GM23338 (cell line): ENCODE data around the gene LLGL1. TPM values are rescaled to one million over a fixed set of nuclear protein-coding genes. Genes with fewer than 3 reads are reported as not detected.

ENCODE experiments used
- ATAC-seq: fragments of 200-7000 bp; cut with Tn5 transposase; 3 replicates; pipeline ENCODE4 v1.9.1; 2020
- DNase-seq: peaks from one replicate; pipeline ENCODE4 v3.0.0-alpha.2; 2015; ENCODE audit warnings: low spot score
- H2AFZ ChIP-seq: fragments of 200-600 bp; sonication (generic); 2 replicates; pipeline ENCODE4 v1.8.0; 2016; ENCODE audit warnings: antibody characterized with exemption, mild to moderate bottlenecking, moderate library complexity
- H3F3A ChIP-seq: fragments of 200-600 bp; sonication (generic); replicated peaks from 2 replicates; pipeline ENCODE4 v1.8.0; 2017; ENCODE audit warnings: antibody characterized with exemption, mixed run types, low read depth
- H3K27ac ChIP-seq: fragments of 200-600 bp; sonication (generic); 2 replicates; pipeline ENCODE4 v1.6.1; 2016; ENCODE audit warnings: low read depth
- H3K27me3 ChIP-seq: fragments of 200-600 bp; sonication (generic); 2 replicates; pipeline ENCODE4 v1.8.0; 2016; ENCODE audit warnings: mild to moderate bottlenecking, mixed run types, moderate library complexity; ENCODE audit not compliant: insufficient read depth
- H3K36me3 ChIP-seq: fragments of 200-600 bp; sonication (generic); 2 replicates; pipeline ENCODE4 v1.8.0; 2016; ENCODE audit warnings: mild to moderate bottlenecking; ENCODE audit not compliant: insufficient read depth
- H3K4me1 ChIP-seq: fragments of 200-600 bp; sonication (generic); 2 replicates; pipeline ENCODE4 v1.8.0; 2016; ENCODE audit warnings: mild to moderate bottlenecking, moderate library complexity; ENCODE audit not compliant: insufficient read depth
- H3K4me2 ChIP-seq: fragments of 200-600 bp; sonication (generic); 2 replicates; pipeline ENCODE4 v1.7.1; 2017; ENCODE audit warnings: mixed run types
- H3K4me3 ChIP-seq: fragments of 200-600 bp; sonication (generic); 2 replicates; pipeline ENCODE4 v1.6.1; 2016; ENCODE audit warnings: mixed run types
- H3K79me2 ChIP-seq: fragments of 200-600 bp; sonication (generic); replicated peaks from 2 replicates; pipeline ENCODE4 v1.8.0; 2017; ENCODE audit warnings: mild to moderate bottlenecking; ENCODE audit not compliant: insufficient read depth
- H3K9me2 ChIP-seq: fragments of 200-600 bp; sonication (generic); 2 replicates; pipeline ENCODE4 v1.8.0; 2017; ENCODE audit not compliant: insufficient read depth
- H4K20me1 ChIP-seq: fragments of 200-600 bp; sonication (generic); replicated peaks from 2 replicates; pipeline ENCODE4 v1.8.0; 2017; ENCODE audit warnings: mild to moderate bottlenecking; ENCODE audit not compliant: insufficient read depth
- H3K27ac Mint-ChIP-seq: 2 replicates; pipeline ENCODE4 v1.8.0; 2020; ENCODE audit warnings: inconsistent platforms, mild to moderate bottlenecking, moderate library complexity, mixed read lengths
- H3K27me3 Mint-ChIP-seq: 3 replicates; pipeline ENCODE4 v1.8.0; 2022; ENCODE audit warnings: low read depth, mild to moderate bottlenecking, moderate library complexity, mixed read lengths, inconsistent platforms; ENCODE audit not compliant: insufficient read depth, poor library complexity
- H3K36me3 Mint-ChIP-seq: 3 replicates; pipeline ENCODE4 v1.8.0; 2021; ENCODE audit warnings: low read depth, mild to moderate bottlenecking, inconsistent platforms, moderate library complexity, mixed read lengths
- H3K4me1 Mint-ChIP-seq: 3 replicates; pipeline ENCODE4 v1.8.0; 2020; ENCODE audit warnings: mild to moderate bottlenecking, inconsistent platforms, mixed read lengths
- H3K4me3 Mint-ChIP-seq: 3 replicates; pipeline ENCODE4 v1.8.0; 2021; ENCODE audit warnings: moderate library complexity, mild to moderate bottlenecking, inconsistent platforms, mixed read lengths
- H3K9me3 Mint-ChIP-seq: 3 replicates; pipeline ENCODE4 v1.8.0; 2020; ENCODE audit warnings: moderate library complexity, mild to moderate bottlenecking, inconsistent platforms, mixed read lengths
- CREB1 ChIP-seq: fragments of 250-450 bp; sonication (Bioruptor Pico); IDR thresholded peaks from 2 replicates; pipeline ENCODE4 v1.5.0; 2020; ENCODE audit warnings: low read depth, mild to moderate bottlenecking, moderate library complexity
- EZH2 ChIP-seq: fragments of 200-600 bp; sonication (generic); IDR thresholded peaks from one replicate; pipeline ENCODE4 v1.8.0; 2017; ENCODE audit warnings: antibody characterized with exemption, mild to moderate bottlenecking, low read depth; ENCODE audit not compliant: unreplicated experiment
- EZH2phosphoT487 ChIP-seq: fragments of 200-600 bp; sonication (generic); IDR thresholded peaks from one replicate; pipeline ENCODE4 v1.8.1; 2018; ENCODE audit warnings: antibody characterized with exemption; ENCODE audit not compliant: unreplicated experiment
- JUNB ChIP-seq: IDR thresholded peaks from one replicate; pipeline ENCODE4 v1.6.1; 2016; ENCODE audit warnings: antibody characterized with exemption; ENCODE audit not compliant: unreplicated experiment
- NANOG ChIP-seq: IDR thresholded peaks from 2 replicates; pipeline ENCODE4 v1.6.1; 2016; ENCODE audit warnings: antibody characterized with exemption, borderline replicate concordance
- POLR2AphosphoS5 ChIP-seq: IDR thresholded peaks from 2 replicates; pipeline ENCODE4 v1.6.1; 2016; ENCODE audit warnings: antibody characterized with exemption, low read depth
- STAT1 ChIP-seq: IDR thresholded peaks from one replicate; pipeline ENCODE4 v1.6.1; 2016; ENCODE audit warnings: antibody characterized with exemption; ENCODE audit not compliant: unreplicated experiment
- ZNF331 ChIP-seq: fragments of 250-450 bp; sonication (Bioruptor Pico); IDR thresholded peaks from 2 replicates; pipeline ENCODE4 v1.5.0; 2020; ENCODE audit warnings: low read depth, mild to moderate bottlenecking, moderate library complexity
- polyA plus RNA-seq: library from polyadenylated mRNA; unstranded; fragments of >200 nt; fragmentation: Nextera tagmentation; extraction: Ambion mirVana; gene quantifications from 2 replicates; pipeline ENCODE4 v1.2.1, GENCODE V29; 2016
- total RNA-seq: library from RNA; depleted of rRNA; stranded (reverse); fragments of >200 nt; shearing (Covaris generic); gene quantifications from 2 replicates; pipeline ENCODE4 v1.2.3, GENCODE V29; 2014
- TF ChIP-seq, protein P1 (sequence below), 2 experiments: fragments of 200-600 bp in 1 of 2; sonication (generic) in 1 of 2; conservative IDR thresholded peaks; 2 replicates each; pipeline versions ENCODE4 v1.5.1 to v1.6.1; 2016 to 2017; ENCODE audit warnings: antibody characterized with exemption in 2 of 2, low read depth in 2 of 2, mild to moderate bottlenecking in 2 of 2, moderate library complexity in 1 of 2
- TF ChIP-seq, protein P2 (sequence below): IDR thresholded peaks from 2 replicates; pipeline ENCODE4 v1.6.1; 2016; ENCODE audit warnings: antibody characterized with exemption

The LLGL1 gene
- total and polyA plus RNA-seq, 2 experiments from 2014 or later: 5.9 to 129 TPM

DNA sequence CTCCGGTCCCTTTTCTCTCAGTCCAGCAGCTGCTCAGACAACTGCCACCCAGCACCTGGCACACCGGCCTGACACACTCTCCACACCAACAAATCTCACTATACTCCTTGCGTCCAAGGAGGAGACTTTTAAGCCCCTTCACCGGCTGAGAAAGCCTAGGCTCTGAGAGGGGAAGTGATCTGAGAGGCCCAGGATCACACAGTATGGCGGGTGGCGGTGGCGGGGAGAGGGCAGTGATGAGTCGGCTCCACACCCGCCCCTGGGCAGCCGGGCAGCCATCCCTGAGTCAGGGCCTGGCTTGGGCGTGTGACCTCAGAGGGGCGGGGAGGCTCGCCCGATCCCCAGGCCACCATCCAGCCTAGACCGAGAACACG, 32.5 kb downstream of the LLGL1 start:
- Histone ChIP-seq H3K36me3 (peaks cover 9% of the 10 kb centered on the region; the same call in 1 of the 2 replicates), H3K4me3 (peak overlapping the region; percentile 88), H3K9me2 (no peaks in the 10 kb centered on the region), H4K20me1 (peaks cover 2% of the 10 kb centered on the region), H2AFZ (no peak overlapping the region), H3K4me2 (peak overlapping the region; percentile 99), H3K4me1 (peaks cover 20% of the 10 kb centered on the region), H3K79me2 (peaks cover 34% of the 10 kb centered on the region), H3F3A (peaks cover 18% of the 10 kb centered on the region), H3K27ac (peak overlapping the region; percentile 94), H3K27me3 (no peaks in the 10 kb centered on the region)
- ATAC-seq: peak; percentile 50
- H3K4me3 Mint-ChIP-seq: peak overlapping the region; percentile 95
- peak overlapping the region; percentile 98 for H3K27ac Mint-ChIP-seq
- TF ChIP-seq JUNB (no peak), POLR2AphosphoS5 (peak; percentile 54)
- H3K9me3 Mint-ChIP-seq: no peaks in the 10 kb centered on the region
- peaks cover 29% of the 10 kb centered on the region for H3K4me1 Mint-ChIP-seq
- H3K27me3 Mint-ChIP-seq: peaks cover 4% of the 10 kb centered on the region
- DNase-seq: peak; percentile 75
- peaks cover 31% of the 10 kb centered on the region for H3K36me3 Mint-ChIP-seq

DNA sequence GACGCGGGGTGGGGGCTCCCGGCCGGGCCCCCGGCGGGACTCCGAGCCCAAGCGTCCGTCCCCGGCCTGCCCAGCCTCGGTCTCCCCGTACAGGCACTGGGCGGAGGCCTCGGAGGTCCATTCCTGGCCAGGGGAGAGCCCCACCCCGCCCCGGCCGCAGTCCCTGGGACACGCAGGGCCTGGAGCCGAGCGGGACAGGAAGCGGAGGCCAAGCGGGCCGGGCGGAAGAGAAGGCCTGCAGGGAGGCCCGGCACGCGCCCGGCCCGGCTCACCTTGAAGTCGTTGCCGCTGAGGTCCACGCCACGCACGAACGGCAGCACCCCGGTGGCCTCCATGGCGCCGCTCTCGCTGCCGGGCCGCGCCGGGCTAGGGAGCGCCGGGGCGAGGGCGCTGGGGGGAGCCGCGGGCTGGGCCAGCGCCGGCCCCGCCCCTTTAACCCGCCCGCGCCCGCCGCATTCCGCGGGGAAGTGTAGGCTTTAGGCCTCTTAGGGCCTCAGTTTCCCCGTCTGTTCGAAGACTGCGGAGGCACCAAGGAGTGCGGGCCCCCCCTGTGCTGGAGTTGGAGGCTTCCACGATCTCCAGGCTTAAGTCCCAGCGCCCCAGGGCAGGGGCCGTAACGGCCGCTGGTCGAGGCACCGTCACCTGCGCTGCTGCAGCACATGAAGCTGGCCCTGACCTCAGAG, 33.1 kb downstream of the LLGL1 start, which contains the start of gene FLII:
FLII (minus strand) TSS at position 383 of the 683 bp plus-strand sequence; CDS start at position 335, 48 bp downstream.
- H3K79me2 ChIP-seq: peaks cover 34% of the 10 kb centered on the region
- TF ChIP-seq CREB1 (CRISPR knock-in tag) (no peak), NANOG (no peak), STAT1 (no peak), EZH2 (no peak), ZNF331 (CRISPR knock-in tag) (no peak), POLR2AphosphoS5 (peak; percentile 46), EZH2phosphoT487 (no peak)
- TF ChIP-seq, protein P1, sequence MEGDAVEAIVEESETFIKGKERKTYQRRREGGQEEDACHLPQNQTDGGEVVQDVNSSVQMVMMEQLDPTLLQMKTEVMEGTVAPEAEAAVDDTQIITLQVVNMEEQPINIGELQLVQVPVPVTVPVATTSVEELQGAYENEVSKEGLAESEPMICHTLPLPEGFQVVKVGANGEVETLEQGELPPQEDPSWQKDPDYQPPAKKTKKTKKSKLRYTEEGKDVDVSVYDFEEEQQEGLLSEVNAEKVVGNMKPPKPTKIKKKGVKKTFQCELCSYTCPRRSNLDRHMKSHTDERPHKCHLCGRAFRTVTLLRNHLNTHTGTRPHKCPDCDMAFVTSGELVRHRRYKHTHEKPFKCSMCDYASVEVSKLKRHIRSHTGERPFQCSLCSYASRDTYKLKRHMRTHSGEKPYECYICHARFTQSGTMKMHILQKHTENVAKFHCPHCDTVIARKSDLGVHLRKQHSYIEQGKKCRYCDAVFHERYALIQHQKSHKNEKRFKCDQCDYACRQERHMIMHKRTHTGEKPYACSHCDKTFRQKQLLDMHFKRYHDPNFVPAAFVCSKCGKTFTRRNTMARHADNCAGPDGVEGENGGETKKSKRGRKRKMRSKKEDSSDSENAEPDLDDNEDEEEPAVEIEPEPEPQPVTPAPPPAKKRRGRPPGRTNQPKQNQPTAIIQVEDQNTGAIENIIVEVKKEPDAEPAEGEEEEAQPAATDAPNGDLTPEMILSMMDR (conservative IDR thresholded peaks at IDR 0.05; ENCODE audit: low read depth in 2 of 2): no peak
- TF ChIP-seq, protein P2, sequence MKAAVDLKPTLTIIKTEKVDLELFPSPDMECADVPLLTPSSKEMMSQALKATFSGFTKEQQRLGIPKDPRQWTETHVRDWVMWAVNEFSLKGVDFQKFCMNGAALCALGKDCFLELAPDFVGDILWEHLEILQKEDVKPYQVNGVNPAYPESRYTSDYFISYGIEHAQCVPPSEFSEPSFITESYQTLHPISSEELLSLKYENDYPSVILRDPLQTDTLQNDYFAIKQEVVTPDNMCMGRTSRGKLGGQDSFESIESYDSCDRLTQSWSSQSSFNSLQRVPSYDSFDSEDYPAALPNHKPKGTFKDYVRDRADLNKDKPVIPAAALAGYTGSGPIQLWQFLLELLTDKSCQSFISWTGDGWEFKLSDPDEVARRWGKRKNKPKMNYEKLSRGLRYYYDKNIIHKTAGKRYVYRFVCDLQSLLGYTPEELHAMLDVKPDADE: no peak
- H3K4me1 ChIP-seq: peaks cover 20% of the 10 kb centered on the region
- Mint-ChIP-seq H3K27ac (peak within 1 kb of the TSS; percentile 98), H3K36me3 (peaks cover 30% of the 10 kb centered on the region), H3K27me3 (peaks cover 4% of the 10 kb centered on the region), H3K4me1 (peaks cover 29% of the 10 kb centered on the region), H3K9me3 (no peaks in the 10 kb centered on the region), H3K4me3 (peak within 1 kb of the TSS; percentile 95)
- H3F3A ChIP-seq: peaks cover 18% of the 10 kb centered on the region
- peak; percentile 73 for DNase-seq
- peak within 1 kb of the TSS; percentile 99 for H3K4me2 ChIP-seq
- peak; percentile 23 for ATAC-seq
- peak within 1 kb of the TSS; percentile 92 for H2AFZ ChIP-seq
- H3K27ac ChIP-seq: peak within 1 kb of the TSS; percentile 94
- peak within 1 kb of the TSS; percentile 88 for H3K4me3 ChIP-seq
- H3K36me3 ChIP-seq: peaks cover 9% of the 10 kb centered on the region; the same call in 1 of the 2 replicates
- H3K9me2 ChIP-seq: no peaks in the 10 kb centered on the region
- H3K27me3 ChIP-seq: no peaks in the 10 kb centered on the region
- H4K20me1 ChIP-seq: no peaks in the 10 kb centered on the region; the same call in none of the 2 replicates
